Heart left ventricle (tissue), 16 donors: ENCODE results near the gene BMP3. TPM values are rescaled to one million over a fixed set of nuclear protein-coding genes. Genes with fewer than 3 reads are reported as not detected.

Experiments
- ATAC-seq, 4 donors: fragments of 200-7000 bp; cut with Tn5 transposase; one replicate each; pipeline ENCODE4 v1.9.1; 2020 to 2022; ENCODE audit warnings: moderate library complexity in 4 of 4, mild to moderate bottlenecking in 3 of 4, moderate number of reproducible peaks in 1 of 4
- DNase-seq, 5 donors: peaks; one replicate each; pipeline ENCODE4 v3.0.0-alpha.2; 2020
- H3K27ac ChIP-seq, 12 donors: fragments of 200-600 bp; sonication (generic) in 4 of 12; one replicate each; pipeline versions ENCODE4 v1.5.0 to v1.8.0; 2016 to 2022; ENCODE audit warnings: mild to moderate bottlenecking in 2 of 12
- H3K27me3 ChIP-seq, 9 donors: fragments of 200-600 bp; sonication (generic) in 2 of 9; one replicate each; pipeline versions ENCODE4 v1.5.1 to v1.8.0; 2016 to 2022; ENCODE audit warnings: mild to moderate bottlenecking in 3 of 9
- H3K36me3 ChIP-seq, 9 donors: fragments of 200-600 bp; sonication (generic) in 2 of 9; one replicate each; pipeline versions ENCODE4 v1.5.0 to v1.8.0; 2018 to 2022; ENCODE audit warnings: mild to moderate bottlenecking in 2 of 9
- H3K4me1 ChIP-seq, 12 donors: fragments of 200-600 bp; sonication (generic) in 4 of 12; one replicate each; pipeline versions ENCODE4 v1.5.0 to v1.8.0; 2016 to 2022; ENCODE audit warnings: mild to moderate bottlenecking in 3 of 12
- H3K4me3 ChIP-seq, 12 donors: fragments of 200-600 bp; sonication (generic) in 4 of 12; one replicate each; pipeline versions ENCODE4 v1.5.0 to v1.8.0; 2017 to 2022; ENCODE audit warnings: mild to moderate bottlenecking in 9 of 12, moderate library complexity in 4 of 12
- H3K9me3 ChIP-seq, 12 donors: fragments of 200-600 bp; sonication (generic) in 4 of 12; one replicate each; pipeline versions ENCODE4 v1.5.0 to v1.8.0; 2016 to 2022; ENCODE audit warnings: mild to moderate bottlenecking in 1 of 12
- POLR2A ChIP-seq, 2 donors: fragments of 450-650 bp; IDR thresholded peaks; one replicate each; pipeline ENCODE4 v1.6.1; 2017; ENCODE audit warnings: antibody characterized with exemption in 2 of 2, mild to moderate bottlenecking in 2 of 2, moderate library complexity in 2 of 2
- WGBS, 4 donors: extraction: QIAGEN DNeasy Blood & Tissue Kit in 2 of 4; methylation state at CpG; one replicate each; pipeline versions ENCODE4 v1.1.5 to v1.1.7; 2013 to 2018; 5-methylcytosine and 5-hydroxymethylcytosine counted together
- intact Hi-C, 10 donors: fragments of 100-400 bp; cut with DNase I; formaldehyde crosslinking; loops; one replicate each; pipeline versions ENCODE4 v1.11.1 to v1.14.2; 2022
- polyA plus RNA-seq, 2 donors: library from polyadenylated mRNA; stranded (reverse); fragments of 200-250 nt; gene quantifications; one replicate each; pipeline ENCODE4 v1.2.3, GENCODE V29; 2013
- total RNA-seq, 9 donors: library from RNA; depleted of rRNA in 2 of 9; stranded (reverse); fragments of >200 nt in 2 of 9; fragmentation: NEBNext Ultra II Directional in 3 of 9; extraction: Animal tissue kit (Norgen Biotek cat#: 25700) in 3 of 9; gene quantifications; one replicate each; pipeline versions ENCODE4 v1.1.0 to v1.2.4, GENCODE V29; 2016 to 2023
- TF ChIP-seq, protein P1 (sequence below), 12 donors: fragments of 200-600 bp; sonication (generic) in 4 of 12; IDR thresholded peaks; one replicate each; pipeline versions ENCODE4 v1.5.0 to v1.8.0; 2018 to 2022; ENCODE audit warnings: antibody characterized with exemption in 12 of 12, mild to moderate bottlenecking in 5 of 12
- donor health status: ischemic (EF 13 %, LVEDD 7.1; RV severe dilation, severe dysfunction).
- donor health status: healthy with polysubstance abuse.
- donor health status: DM: no; HTN: yes; CAD: no.
- donor health status: DM: no; HTN: no; CAD: no.
- donor health status: ischemic (EF 25% LVEDD 6.9; RV normal size, moderate dysfunction).
- donor health status: ischemic (EF 25% LVEDD 5.7; RV mildly dilated, moderate dysfunction).
- donor health status: healthy.
- donor health status: DM: yes; HTN: yes; CAD: no.
- donor health status: ischemic (EF 35%, LVEDD 5.7; RV mildly dilated, moderate dysfunction).
- donor health status: nonischemic (EF 11% LVEDD 7.7; RV severe dilation, severe dysfunction).
- donor health status: DM: yes; HTN: yes; CAD: no.
- donor health status: PGD.
- donor health status: ischemic (EF 29% LVEDD 5.4; RV normal size, mild dysfunction).
- donor health status: nonischemic (EF 23%, LVEDD 6.1; RV moderate dilation, normal function).

Gene BMP3
- total and polyA plus RNA-seq, 11 donors = 0.04 to 3.7 TPM; not detected in 9

- Histone ChIP-seq H3K27ac (no peak overlapping the region), H3K27me3 (peaks cover 0 to 16% (median 4%) of the 10 kb centered on the region in 9 donors), H3K4me3 (no peak overlapping the region), H3K36me3 (no peaks in the 10 kb centered on the region), H3K9me3 (no peaks in the 10 kb centered on the region), H3K4me1 (no peaks in the 10 kb centered on the region)
- DNase-seq = no peak
- intact Hi-C loops = loop anchor here in 1 of 10 donors (5.0 kb wide), 1 partner anchor 671 kb away; no protein-coding TSS in a partner anchor
- ATAC-seq = no peak
- TF ChIP-seq, protein P1, sequence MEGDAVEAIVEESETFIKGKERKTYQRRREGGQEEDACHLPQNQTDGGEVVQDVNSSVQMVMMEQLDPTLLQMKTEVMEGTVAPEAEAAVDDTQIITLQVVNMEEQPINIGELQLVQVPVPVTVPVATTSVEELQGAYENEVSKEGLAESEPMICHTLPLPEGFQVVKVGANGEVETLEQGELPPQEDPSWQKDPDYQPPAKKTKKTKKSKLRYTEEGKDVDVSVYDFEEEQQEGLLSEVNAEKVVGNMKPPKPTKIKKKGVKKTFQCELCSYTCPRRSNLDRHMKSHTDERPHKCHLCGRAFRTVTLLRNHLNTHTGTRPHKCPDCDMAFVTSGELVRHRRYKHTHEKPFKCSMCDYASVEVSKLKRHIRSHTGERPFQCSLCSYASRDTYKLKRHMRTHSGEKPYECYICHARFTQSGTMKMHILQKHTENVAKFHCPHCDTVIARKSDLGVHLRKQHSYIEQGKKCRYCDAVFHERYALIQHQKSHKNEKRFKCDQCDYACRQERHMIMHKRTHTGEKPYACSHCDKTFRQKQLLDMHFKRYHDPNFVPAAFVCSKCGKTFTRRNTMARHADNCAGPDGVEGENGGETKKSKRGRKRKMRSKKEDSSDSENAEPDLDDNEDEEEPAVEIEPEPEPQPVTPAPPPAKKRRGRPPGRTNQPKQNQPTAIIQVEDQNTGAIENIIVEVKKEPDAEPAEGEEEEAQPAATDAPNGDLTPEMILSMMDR (IDR thresholded peaks at IDR 0.05) = no peak
- no peak for TF ChIP-seq POLR2A (IDR thresholded peaks at IDR 0.05)
- 64 to 72% (median 67%) methylated on average over 1 of the region's 1 CpG for WGBS, 4 donors
Measured at GRCh38 chr4:81038636-81039350, 8.3 kb downstream of the BMP3 start.

DNA sequence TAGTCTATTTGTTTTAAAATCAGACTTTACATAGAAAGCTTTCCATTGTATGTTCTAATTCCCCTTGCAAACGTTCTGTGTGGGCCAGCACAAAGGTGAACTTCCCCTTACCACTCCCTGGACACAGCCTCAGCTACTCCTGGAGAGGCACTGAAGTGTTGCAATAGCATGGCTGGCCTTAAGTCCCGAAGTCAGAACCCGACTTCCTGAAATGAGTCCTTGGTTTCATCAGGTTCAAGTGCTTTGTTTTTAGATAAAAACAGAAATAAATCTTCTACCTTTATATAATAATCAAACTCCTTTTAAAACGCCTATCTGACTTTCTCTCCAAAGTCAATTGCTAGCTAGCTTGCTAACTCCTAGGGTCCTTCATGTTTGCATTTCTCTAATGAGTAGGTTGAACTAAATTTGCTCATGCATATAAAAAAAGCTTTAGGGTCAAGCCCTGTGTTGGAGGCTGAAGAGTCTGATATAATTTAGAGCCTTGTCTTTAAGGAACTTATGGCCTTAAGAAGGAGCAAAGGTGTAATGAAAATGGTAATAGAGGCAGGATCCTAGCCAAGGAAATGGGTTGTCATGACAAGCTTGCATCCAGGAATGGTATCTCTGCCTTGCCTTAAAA, 9.0 kb downstream of the BMP3 start:
- Histone ChIP-seq H3K27ac (no peak overlapping the region), H3K4me1 (no peaks in the 10 kb centered on the region), H3K36me3 (no peaks in the 10 kb centered on the region), H3K4me3 (no peak overlapping the region), H3K27me3 (peaks cover 0 to 11% (median 0%) of the 10 kb centered on the region in 9 donors), H3K9me3 (no peaks in the 10 kb centered on the region)
- DNase-seq (no peak), ATAC-seq (no peak)
- WGBS, 4 donors = 47 to 52% (median 50%) methylated on average over 4 of the region's 4 CpGs
- intact Hi-C loops = loop anchor here in 1 of 10 donors (5.0 kb wide), 1 partner anchor 672 kb away; no protein-coding TSS in a partner anchor
- TF ChIP-seq POLR2A (IDR thresholded peaks at IDR 0.05) = no peak
- TF ChIP-seq, protein P1 (IDR thresholded peaks at IDR 0.05) = no peak

GRCh38 chr4:81040012-81040659, 9.6 kb downstream of the BMP3 start:
- Histone ChIP-seq H3K9me3 (no peaks in the 10 kb centered on the region), H3K27ac (no peak overlapping the region), H3K36me3 (no peaks in the 10 kb centered on the region), H3K4me1 (no peaks in the 10 kb centered on the region), H3K4me3 (no peak overlapping the region), H3K27me3 (peaks cover 0 to 7% (median 0%) of the 10 kb centered on the region in 9 donors)
- DNase-seq (no peak), ATAC-seq (no peak)
- TF ChIP-seq POLR2A (IDR thresholded peaks at IDR 0.05) = no peak
- TF ChIP-seq, protein P1 (IDR thresholded peaks at IDR 0.05) = peak in 10 of 12 donors; percentile 27 to 58 (median 48)
- 15 to 23% (median 21%) methylated on average over 4 of the region's 4 CpGs for WGBS, 4 donors
- intact Hi-C loops = loop anchor here in 4 of 10 donors (2.0 to 5.0 kb wide), 2 partner anchors 673 to 678 kb away; no protein-coding TSS in a partner anchor
